K562 (cell line): ENCODE results near the gene ARPC4. TPM values are rescaled to one million over a fixed set of nuclear protein-coding genes. Genes with fewer than 3 reads are reported as not detected.

Experiments used
- ARID3B ChIP-seq: fragments of 250-450 bp; sonication (Bioruptor Pico); IDR thresholded peaks from 2 replicates; pipeline ENCODE4 v1.4.0; 2020; ENCODE audit warnings: borderline replicate concordance
- ATF4 ChIP-seq: fragments of 450-650 bp; formaldehyde crosslinking; IDR thresholded peaks from 2 replicates; pipeline ENCODE4 v1.4.0; 2022; ENCODE audit warnings: mild to moderate bottlenecking, moderate library complexity
- CHD2 ChIP-seq: IDR thresholded peaks from 2 replicates; pipeline ENCODE4 v1.6.1; 2011; ENCODE audit warnings: low read depth, low read length
- CXXC5 ChIP-seq: fragments of 250-450 bp; sonication (Bioruptor Pico); IDR thresholded peaks from 2 replicates; pipeline ENCODE4 v1.8.0; 2022; ENCODE audit warnings: inconsistent platforms, mild to moderate bottlenecking, moderate library complexity
- E2F6 ChIP-seq, 2 experiments: IDR thresholded peaks; 2 replicates each; pipeline ENCODE4 v1.6.1; 2011; ENCODE audit warnings: borderline replicate concordance in 1 of 2, control low read depth in 1 of 2, low read depth in 1 of 2, low read length in 1 of 2, mild to moderate bottlenecking in 1 of 2, mixed read lengths in 1 of 2, moderate library complexity in 1 of 2; ENCODE audit not compliant: insufficient read depth in 1 of 2, insufficient read length in 1 of 2, poor library complexity in 1 of 2, severe bottlenecking in 1 of 2; ENCODE audit errors: extremely low read depth in 1 of 2
- FOXJ3 ChIP-seq: sonication (generic); formaldehyde crosslinking; IDR thresholded peaks from 2 replicates; pipeline ENCODE4 v1.4.0; 2020; ENCODE audit warnings: mild to moderate bottlenecking, missing genetic modification reagents
- GATA2 ChIP-seq: sonication (generic); formaldehyde crosslinking; IDR thresholded peaks from 2 replicates; pipeline ENCODE4 v1.4.0; 2020; ENCODE audit warnings: mild to moderate bottlenecking, missing genetic modification reagents
- GATAD2A ChIP-seq: fragments of 450-650 bp; IDR thresholded peaks from 2 replicates; pipeline ENCODE4 v1.6.1; 2017
- GTF2A2 ChIP-seq: IDR thresholded peaks from 2 replicates; pipeline ENCODE4 v1.6.1; 2016; ENCODE audit warnings: mild to moderate bottlenecking, missing genetic modification characterization, missing compliant biosample characterization
- HDAC1 ChIP-seq, 2 experiments: fragments of 450-650 bp; IDR thresholded peaks; 2 replicates each; pipeline ENCODE4 v1.6.1; 2016 to 2017; ENCODE audit warnings: inconsistent platforms in 1 of 2, mild to moderate bottlenecking in 1 of 2, moderate library complexity in 1 of 2
- HNRNPH1 ChIP-seq: fragments of 200-400 bp; formaldehyde crosslinking; optimal IDR thresholded peaks from 2 replicates; pipeline ENCODE3; 2017; ENCODE audit warnings: low read depth, mild to moderate bottlenecking, low read length, moderate library complexity
- MED1 ChIP-seq: sonication (generic); formaldehyde crosslinking; IDR thresholded peaks from 2 replicates; pipeline ENCODE4 v1.8.1; 2023; ENCODE audit warnings: missing genetic modification reagents, borderline replicate concordance
- NFE2 ChIP-seq: IDR thresholded peaks from 2 replicates; pipeline ENCODE4 v1.6.1; 2014; ENCODE audit warnings: antibody characterized with exemption, low read depth
- NONO ChIP-seq, 2 experiments: fragments of 200-400 bp in 1 of 2; fragments of 450-650 bp in 1 of 2; formaldehyde crosslinking in 1 of 2; IDR thresholded peaks; 2 replicates each; pipeline ENCODE4 v1.6.1; 2017; ENCODE audit warnings: low read depth in 2 of 2, mild to moderate bottlenecking in 2 of 2, moderate library complexity in 2 of 2, low read length in 1 of 2
- PHB ChIP-seq: fragments of 250-450 bp; sonication (Bioruptor Pico); IDR thresholded peaks from 2 replicates; pipeline ENCODE4 v1.5.0; 2021
- TEAD2 ChIP-seq: fragments of 450-650 bp; IDR thresholded peaks from 2 replicates; pipeline ENCODE4 v1.6.1; 2016; ENCODE audit warnings: missing genetic modification characterization, control low read depth, missing compliant biosample characterization
- TGIF2 ChIP-seq: sonication (generic); formaldehyde crosslinking; IDR thresholded peaks from 2 replicates; pipeline ENCODE4 v1.8.1; 2022; ENCODE audit warnings: mild to moderate bottlenecking, missing genetic modification reagents, moderate library complexity
- YY1 ChIP-seq, 3 experiments: IDR thresholded peaks; 2 replicates each; pipeline ENCODE4 v1.6.1; 2011; ENCODE audit warnings: low read length in 2 of 3, mild to moderate bottlenecking in 2 of 3, moderate library complexity in 2 of 3, borderline replicate concordance in 1 of 3, control low read depth in 1 of 3, low read depth in 1 of 3; ENCODE audit not compliant: insufficient read depth in 3 of 3, insufficient replicate concordance in 2 of 3, control insufficient read depth in 1 of 3, insufficient read length in 1 of 3; ENCODE audit errors: extremely low read depth in 1 of 3
- ZFP36 ChIP-seq: fragments of 150-350 bp; IDR thresholded peaks from 2 replicates; pipeline ENCODE4 v1.6.1; 2018; ENCODE audit warnings: low read length, low read depth; ENCODE audit not compliant: partially characterized antibody
- ZNF12 ChIP-seq: sonication (generic); formaldehyde crosslinking; IDR thresholded peaks from 2 replicates; pipeline ENCODE4 v1.4.0; 2020; ENCODE audit warnings: mild to moderate bottlenecking, missing genetic modification reagents
- ZNF165 ChIP-seq: fragments of 250-450 bp; sonication (Bioruptor Pico); IDR thresholded peaks from 2 replicates; pipeline ENCODE4 v1.4.0; 2020; ENCODE audit warnings: borderline replicate concordance
- ZNF239 ChIP-seq: fragments of 250-450 bp; sonication (Bioruptor Pico); IDR thresholded peaks from 2 replicates; pipeline ENCODE4 v1.4.0; 2020; ENCODE audit warnings: mild to moderate bottlenecking
- ZNF583 ChIP-seq: fragments of 250-450 bp; sonication (Bioruptor Pico); IDR thresholded peaks from 2 replicates; pipeline ENCODE4 v1.4.0; 2020
- ZNF655 ChIP-seq: fragments of 250-450 bp; sonication (Bioruptor Pico); IDR thresholded peaks from 2 replicates; pipeline ENCODE4 v1.5.0; 2021
- polyA plus RNA-seq, 8 experiments: library from polyadenylated mRNA; depleted of rRNA in 4 of 8; stranded (reverse) in 5 of 8; unstranded in 3 of 8; fragments of >200 nt; fragmentation: Nextera tagmentation in 2 of 8; fragmentation: Illumina TruSeq in 1 of 8; extraction: Ambion mirVana in 2 of 8; extraction: Trizol in 1 of 8; gene quantifications; 2 replicates each; pipeline versions ENCODE4 v1.2.1 to v1.2.3, GENCODE V29; 2011 to 2014; ENCODE audit warnings: inconsistent platforms in 1 of 8, missing spikeins in 1 of 8
- total RNA-seq, 7 experiments: library from RNA; depleted of rRNA in 6 of 7; stranded (reverse); fragments of >200 nt in 6 of 7; fragmentation: Illumina TruSeq in 2 of 7; extraction: Trizol in 2 of 7; gene quantifications; 2 replicates each; pipeline versions ENCODE4 v1.2.1 to v1.2.3, GENCODE V29; 2011 to 2021; ENCODE audit warnings: low replicate concordance in 1 of 7

The ARPC4 gene
- total and polyA plus RNA-seq, 9 of the 15 experiments (the other 6 are each of a cell fraction or from before 2014, with no cell fraction given) = 20.1 to 153 (median 119) TPM

GRCh38 chr3:9749296-9749644, 43.6 kb upstream of the ARPC4 start (continued):
- TF ChIP-seq E2F6 (IDR thresholded peaks at IDR 0.05; ENCODE audit: borderline replicate concordance in 1 of 2, extremely low read depth in 1 of 2, insufficient read depth in 1 of 2, insufficient read length in 1 of 2, low read depth in 1 of 2, low read length in 1 of 2, poor library complexity in 1 of 2, severe bottlenecking in 1 of 2) = no peak
- no peak for TF ChIP-seq HDAC1 (IDR thresholded peaks at IDR 0.05)
- TF ChIP-seq YY1 (IDR thresholded peaks at IDR 0.05; ENCODE audit: borderline replicate concordance in 1 of 3, control insufficient read depth in 1 of 3, extremely low read depth in 1 of 3, insufficient read depth in 3 of 3, insufficient read length in 1 of 3, insufficient replicate concordance in 2 of 3, low read depth in 1 of 3, low read length in 2 of 3) = no peak
- TF ChIP-seq CXXC5 (CRISPR knock-in tag) = no peak
- no peak for TF ChIP-seq TGIF2 (CRISPR knock-in tag)
- TF ChIP-seq ZNF239 (CRISPR knock-in tag) = no peak
- no peak for TF ChIP-seq NONO (IDR thresholded peaks at IDR 0.05; ENCODE audit: low read depth in 2 of 2, low read length in 1 of 2)
- TF ChIP-seq ZNF655 (CRISPR knock-in tag) = no peak
- no peak for TF ChIP-seq NFE2
- TF ChIP-seq GTF2A2 (tag) = no peak
- no peak for TF ChIP-seq ZNF12 (CRISPR knock-in tag)
- TF ChIP-seq ZNF165 = 0 out of 2 replicates have a peak, but pooled peaks have one; percentile 41
- no peak for TF ChIP-seq CHD2
- no peak for TF ChIP-seq PHB (CRISPR knock-in tag)
- TF ChIP-seq TEAD2 (tag) = no peak
- TF ChIP-seq ZFP36 = no peak
- no peak for TF ChIP-seq HNRNPH1
- 0 out of 2 replicates have a peak, but pooled peaks have one; percentile 26 for TF ChIP-seq ATF4
- no peak for TF ChIP-seq MED1 (CRISPR knock-in tag)
- TF ChIP-seq GATA2 = no peak
- no peak for TF ChIP-seq FOXJ3 (CRISPR knock-in tag)
- no peak for TF ChIP-seq ARID3B
- 0 out of 2 replicates have a peak, but pooled peaks have one; percentile 52 for TF ChIP-seq ZNF583 (CRISPR knock-in tag)
- TF ChIP-seq GATAD2A = peak; percentile 83; the same call in 1 of the 2 replicates
